Peyer's patch (tissue), 4 donors: Measurements from ENCODE around the gene MCF2L2.

Experiments
- CTCF ChIP-seq, 6 experiments: fragments of 450-650 bp in 4 of 6; fragments of 200-600 bp in 2 of 6; sonication (generic) in 1 of 6; IDR thresholded peaks; one replicate each; pipeline ENCODE4 v1.5.1; 2017 to 2019; ENCODE audit warnings: antibody characterized with exemption in 6 of 6, mild to moderate bottlenecking in 3 of 6, moderate library complexity in 1 of 6
- POLR2A ChIP-seq, 2 donors: fragments of 450-650 bp; IDR thresholded peaks; one replicate each; pipeline ENCODE4 v1.5.1; 2017; ENCODE audit warnings: antibody characterized with exemption in 2 of 2, mild to moderate bottlenecking in 2 of 2, moderate library complexity in 2 of 2

- TF ChIP-seq CTCF (IDR thresholded peaks at IDR 0.05) (no peak), POLR2A (IDR thresholded peaks at IDR 0.05) (no peak)
These were observed 127.3 kb downstream of the MCF2L2 start for GRCh38 chr3:183300996-183301562.
